Amniotic epithelial cell (primary cell): ENCODE data around the gene MTOR.
A peak's percentile ranks its signal among the peaks of the same experiment; 100 is the strongest.

Experiments
- DNase-seq: peaks from one replicate; pipeline ENCODE4 v3.0.0-alpha.2; 2010; ENCODE audit warnings: low read depth

MTOR gene

DNA sequence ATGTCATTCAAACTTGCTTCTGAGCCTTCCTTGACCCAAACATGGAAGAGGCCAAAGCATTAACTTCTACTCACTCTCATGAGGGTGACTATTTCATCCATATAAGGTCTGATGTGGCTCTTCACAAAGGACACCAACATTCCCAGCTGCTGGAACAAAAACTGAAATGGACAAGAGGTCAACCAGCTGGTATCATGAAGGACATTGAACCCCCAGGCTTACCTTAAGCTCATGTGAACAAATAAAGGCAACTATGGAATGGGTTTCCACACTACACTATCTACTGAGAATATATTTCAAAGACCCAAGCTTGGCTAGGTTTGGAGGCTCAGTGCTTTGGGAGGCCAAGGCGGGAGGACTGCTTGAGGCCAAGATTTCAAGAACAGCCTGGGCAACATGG is 46.3 kb downstream of the MTOR start:
- DNase-seq: no peak

DNA sequence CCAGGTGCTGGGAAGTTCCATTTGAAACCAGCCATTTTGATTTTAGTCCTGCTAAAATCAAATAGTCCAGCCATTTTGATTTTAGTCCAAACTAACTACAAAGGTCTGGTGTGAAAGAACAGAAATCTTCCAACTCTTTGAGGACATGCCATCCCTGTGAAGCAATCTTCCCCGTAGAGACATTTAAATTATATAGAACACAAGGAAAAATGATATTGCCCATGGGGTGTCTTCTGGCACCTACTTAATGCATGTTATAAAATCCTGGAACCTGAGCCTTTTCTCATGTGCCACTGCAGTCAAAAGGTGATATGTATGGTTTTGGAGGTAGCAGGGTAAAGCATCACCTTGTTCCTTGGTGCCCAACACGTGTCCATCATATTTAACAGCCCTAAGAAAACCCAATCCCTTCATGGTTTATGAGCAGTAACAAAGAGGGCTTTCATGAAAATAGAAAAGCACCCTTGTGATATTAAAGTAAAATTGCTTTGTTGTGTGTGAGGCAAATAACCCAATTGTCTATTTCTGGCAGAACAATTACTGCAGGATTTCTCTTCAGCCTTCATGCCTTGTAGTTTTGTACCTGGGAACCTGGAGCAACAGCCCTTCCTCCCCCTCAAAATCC is 46.9 kb downstream of the MTOR start:
- DNase-seq: no peak

DNA sequence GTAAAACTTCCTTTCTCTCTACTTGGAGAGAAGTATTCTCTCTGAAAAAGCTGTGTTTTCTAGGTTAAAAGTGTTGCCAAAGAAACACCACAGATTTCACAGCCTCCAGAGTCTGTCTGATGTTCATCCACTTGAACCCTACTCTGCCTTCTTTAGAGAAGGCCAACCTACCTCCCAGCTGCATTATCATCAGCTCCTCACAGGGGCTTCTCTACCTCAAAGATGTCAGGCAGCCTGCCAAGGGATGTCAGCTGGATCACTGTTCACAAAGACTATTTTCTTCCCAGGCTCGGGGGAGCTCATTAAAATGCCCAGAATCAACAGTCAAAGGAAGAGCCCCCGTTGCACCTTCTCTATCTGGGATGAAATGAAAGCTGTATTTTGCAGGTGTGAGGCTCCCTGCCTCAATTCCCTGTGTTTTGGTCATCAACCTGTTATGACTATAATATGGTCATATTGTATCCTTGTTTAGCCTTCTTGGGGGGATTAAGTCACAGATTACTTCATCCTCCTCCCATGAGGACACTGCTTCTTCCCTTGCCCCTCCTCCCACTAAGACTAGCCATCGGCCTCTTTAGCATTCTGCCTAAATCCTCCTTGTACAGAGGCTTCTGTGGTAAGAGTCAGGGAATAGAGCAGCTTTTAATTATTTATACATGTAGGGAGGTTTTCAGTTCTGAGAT is 47.5 kb downstream of the MTOR start:
- DNase-seq: no peak

DNA sequence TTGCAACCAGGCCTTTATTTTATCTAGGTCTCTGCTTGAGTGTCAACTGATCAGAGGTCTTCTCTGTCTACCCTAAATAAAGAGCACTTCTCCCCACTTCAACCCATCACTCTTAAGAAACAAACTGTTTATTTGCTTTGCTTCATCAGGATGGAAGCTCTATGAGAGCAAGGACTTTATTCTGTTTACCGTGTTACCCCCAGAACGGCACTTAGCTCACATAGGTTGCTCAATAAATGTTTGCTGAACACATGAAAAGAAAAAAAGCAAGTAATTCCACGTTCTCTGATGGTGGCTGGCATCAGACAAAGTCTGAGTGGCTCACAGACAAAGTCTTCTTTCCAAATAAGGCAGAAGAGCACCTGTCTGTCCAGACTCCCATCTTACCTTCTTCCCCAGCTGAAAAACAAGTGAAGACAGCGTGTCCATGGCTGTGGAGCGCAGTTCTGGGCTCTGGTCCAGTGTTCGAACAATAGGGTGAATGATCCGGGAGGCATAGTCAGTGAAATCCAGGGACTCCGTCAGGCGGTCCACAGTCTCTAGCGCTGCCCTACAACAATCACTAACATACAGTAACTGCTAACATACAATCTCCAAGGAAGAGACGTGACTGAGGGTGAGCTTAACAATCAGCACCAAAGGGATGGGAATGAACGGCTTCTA is 50.3 kb downstream of the MTOR start:
- no peak for DNase-seq

DNA sequence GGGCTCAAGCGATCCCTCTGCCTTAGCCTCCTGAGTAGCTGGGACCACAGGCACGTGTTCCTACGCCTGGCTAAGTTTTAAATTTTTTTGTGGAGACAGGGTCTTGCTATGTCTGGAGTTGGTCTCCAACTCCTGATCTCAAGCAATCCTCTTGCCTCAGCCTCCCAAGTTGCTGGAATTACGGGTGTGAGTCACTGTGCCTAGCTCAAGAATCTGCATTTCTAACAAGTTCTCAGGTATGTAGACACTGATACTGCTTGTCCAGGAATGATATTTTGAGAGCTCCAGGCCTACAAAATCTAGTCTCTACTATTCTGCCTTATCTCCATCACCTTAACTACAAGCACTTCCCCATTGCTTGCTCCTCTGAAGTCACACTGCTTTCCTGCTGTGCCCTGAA is 50.9 kb downstream of the MTOR start:
- DNase-seq: no peak

DNA sequence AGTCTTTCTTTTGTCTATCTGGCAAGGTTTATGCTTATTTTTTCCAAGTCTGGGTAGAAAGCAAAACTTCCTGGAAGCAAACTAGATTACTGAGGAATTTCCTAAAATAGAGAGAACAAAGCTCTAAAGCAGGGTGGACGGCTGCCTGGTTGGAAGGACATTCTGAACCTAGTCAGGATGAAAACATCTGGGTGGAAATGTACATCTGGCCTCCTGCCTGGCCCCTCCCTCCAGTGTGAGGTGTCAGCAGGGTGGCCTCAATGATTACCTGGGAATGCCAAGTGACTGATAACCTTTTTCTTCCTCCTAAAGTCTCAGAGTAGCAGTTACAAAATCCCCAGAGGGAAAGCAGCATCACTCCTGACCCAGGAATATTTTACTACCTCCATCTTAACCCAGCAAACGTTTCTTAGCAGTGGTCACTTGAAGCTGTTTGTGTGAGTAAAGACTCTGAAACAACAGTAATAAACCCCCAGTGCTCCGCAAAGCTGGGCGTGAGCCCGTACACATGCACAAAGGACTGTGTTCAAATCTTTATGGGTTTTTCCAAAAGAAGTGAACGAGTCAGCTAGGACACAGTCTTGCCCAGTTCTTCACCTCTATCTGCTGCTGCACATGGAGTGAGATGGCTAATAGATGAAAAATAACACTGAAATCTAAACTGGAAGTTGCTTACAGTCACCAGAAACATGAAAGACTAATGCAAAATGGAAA is 54.3 kb downstream of the MTOR start:
- no peak for DNase-seq

DNA sequence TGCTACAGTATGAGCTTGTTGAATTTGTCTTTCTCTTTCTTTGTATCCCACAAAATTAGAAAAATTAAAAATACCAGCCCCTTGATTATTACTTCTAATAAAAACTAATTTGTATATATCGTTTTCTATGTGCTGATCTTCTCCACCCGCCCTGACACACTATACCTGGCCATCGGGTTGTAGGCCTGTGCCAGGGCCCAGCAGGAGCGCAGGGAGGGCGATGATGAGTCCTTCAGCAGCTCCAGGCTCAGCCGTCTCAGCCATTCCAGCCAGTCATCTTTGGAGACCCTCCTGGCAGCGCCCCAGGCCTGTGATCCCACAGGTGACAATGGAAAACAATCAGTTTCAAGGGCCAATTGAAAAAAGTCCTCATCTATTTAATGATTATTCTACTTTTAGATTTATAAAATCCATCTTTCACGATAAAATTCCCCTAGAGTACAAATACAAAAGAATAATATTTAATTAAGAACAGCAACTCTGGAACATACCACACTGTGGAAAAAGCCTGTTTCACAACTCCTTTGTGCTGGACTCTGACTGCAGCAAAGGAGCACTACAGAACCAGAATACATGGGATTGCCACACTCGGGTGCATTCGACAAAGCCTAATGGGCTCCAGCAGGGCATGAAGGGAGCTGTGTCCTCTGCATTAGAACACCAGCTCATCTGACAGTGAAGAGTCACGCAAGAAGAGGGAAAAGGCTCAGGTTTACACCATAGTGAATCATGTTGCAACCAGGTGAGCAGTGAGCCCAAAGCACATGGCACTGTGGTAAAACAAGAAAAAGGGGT is 57.8 kb downstream of the MTOR start:
- DNase-seq: no peak

DNA sequence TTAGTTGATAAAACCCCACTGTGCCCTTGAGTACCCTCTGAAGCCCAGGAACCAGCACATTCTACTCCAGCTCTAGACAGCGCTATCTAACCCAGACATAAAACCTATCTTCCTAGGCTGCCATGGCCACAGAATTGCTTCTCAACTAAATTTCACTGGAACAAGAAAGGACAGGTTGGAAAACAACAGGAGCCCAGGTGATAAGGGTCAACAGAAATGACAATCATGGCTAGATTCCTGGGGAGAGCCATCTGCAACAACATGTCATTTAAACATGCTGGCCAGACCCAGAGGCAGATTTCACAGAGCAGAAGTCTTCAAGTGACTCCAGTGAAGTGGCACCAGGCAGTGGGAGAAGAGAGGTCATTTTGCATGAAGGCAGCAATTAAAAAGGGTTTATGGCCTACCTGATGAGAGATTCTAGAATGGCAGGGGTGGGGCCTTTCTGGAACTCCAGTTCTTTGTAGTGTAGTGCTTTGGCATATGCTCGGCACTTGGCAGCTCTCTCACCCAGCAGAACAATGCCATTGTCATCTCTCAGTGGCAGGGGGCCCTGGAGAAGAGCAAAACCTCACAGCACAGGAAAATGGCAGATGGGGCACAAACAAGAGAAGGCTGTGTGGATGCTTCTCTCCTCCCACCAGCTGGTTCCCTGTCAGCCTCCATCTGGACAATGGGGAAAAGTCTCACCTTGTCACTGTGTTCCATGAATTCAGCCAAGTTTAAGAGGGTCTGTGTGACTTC is 63.3 kb downstream of the MTOR start:
- DNase-seq: no peak

DNA sequence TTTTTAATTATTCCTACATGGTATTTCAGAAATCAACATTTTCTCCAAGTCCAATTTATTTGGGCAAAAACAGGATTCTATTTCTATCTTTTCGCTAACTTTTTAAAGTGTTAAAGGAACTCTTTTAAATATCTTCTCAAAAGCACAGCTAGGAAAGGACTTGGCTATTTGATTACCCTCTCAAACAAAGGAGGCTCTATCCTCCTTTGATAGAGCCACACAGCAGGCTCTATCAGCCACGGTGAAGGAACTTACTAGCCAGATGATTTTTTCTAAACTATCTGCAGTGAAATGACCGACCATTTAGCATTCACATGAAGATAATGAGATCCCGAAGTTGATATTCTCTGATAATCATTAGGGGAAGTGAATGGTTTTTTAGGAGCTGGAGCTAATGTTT is 64.1 kb downstream of the MTOR start:
- no peak for DNase-seq

DNA sequence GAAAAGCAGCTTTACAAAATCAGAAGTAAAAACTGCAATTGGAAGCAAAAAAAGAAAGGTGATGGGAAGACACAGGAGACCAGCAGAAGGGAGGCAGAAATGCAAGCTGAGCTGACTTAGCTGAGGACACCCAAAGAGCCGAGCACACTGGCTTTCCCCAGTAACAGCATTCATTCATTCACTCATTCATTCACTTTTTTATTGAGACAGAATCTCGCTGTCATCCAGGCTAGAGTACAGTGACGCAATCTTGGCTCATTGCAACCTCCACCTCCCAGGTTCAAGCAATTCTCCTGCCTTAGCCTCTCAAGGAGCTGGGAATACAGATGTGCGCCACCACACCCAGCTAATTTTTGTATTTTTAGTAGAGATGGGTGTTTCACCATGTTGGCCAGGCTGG is 65.0 kb downstream of the MTOR start:
- DNase-seq: no peak

DNA sequence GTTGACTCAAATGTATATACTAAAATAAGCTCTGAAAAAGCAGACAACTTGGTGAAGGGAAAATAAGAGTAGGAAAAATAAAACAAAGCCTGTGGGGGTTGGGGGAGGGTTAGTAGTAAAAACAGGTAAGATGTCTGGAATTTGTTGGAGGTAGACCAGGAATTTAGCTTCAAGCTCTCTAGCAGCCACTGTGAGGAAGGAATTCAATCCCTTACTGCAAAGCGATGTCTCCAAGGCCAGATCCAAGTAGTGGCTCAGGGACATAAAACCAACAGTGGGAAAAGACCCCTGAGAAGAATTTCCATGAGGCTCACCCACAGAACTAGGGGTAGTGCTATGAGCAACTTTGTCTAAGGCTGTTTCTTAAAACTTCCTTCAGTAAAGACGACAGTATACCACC is 65.4 kb downstream of the MTOR start:
- DNase-seq: no peak

DNA sequence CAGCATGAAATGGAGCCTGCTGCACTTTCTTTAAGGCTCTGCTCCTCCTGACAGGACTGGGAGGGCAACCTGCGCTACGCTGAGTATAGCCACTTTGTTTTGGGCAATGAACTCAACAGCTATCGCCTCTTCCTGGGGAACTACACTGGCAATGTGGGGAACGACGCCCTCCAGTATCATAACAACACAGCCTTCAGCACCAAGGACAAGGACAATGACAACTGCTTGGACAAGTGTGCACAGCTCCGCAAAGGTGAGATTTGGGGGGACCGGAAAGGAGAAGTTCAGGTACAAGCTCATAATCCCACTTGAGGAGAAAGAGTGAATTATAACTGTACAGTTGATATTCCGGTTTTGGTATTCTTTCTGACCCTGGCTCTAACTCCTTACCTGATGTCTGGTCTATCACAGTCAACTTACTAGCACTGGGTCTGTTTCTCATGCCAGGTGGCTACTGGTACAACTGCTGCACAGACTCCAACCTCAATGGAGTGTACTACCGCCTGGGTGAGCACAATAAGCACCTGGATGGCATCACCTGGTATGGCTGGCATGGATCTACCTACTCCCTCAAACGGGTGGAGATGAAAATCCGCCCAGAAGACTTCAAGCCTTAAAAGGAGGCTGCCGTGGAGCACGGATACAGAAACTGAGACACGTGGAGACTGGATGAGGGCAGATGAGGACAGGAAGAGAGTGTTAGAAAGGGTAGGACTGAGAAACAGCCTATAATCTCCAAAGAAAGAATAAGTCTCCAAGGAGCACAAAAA is 67.8 kb downstream of the MTOR start:
- DNase-seq: no peak

DNA sequence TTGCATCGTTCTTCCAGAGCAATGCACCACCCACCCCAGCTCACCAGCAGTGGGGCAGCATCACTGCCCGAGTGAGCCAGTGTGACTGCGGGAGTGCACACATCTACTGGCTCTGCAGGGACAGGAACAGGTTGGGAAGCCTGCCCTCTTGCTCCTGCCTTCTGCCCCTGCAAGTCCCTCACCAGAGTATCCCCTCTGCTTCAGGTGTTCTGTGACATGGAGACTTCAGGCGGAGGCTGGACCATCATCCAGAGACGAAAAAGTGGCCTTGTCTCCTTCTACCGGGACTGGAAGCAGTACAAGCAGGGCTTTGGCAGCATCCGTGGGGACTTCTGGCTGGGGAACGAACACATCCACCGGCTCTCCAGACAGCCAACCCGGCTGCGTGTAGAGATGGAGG is 69.0 kb downstream of the MTOR start:
- no peak for DNase-seq

DNA sequence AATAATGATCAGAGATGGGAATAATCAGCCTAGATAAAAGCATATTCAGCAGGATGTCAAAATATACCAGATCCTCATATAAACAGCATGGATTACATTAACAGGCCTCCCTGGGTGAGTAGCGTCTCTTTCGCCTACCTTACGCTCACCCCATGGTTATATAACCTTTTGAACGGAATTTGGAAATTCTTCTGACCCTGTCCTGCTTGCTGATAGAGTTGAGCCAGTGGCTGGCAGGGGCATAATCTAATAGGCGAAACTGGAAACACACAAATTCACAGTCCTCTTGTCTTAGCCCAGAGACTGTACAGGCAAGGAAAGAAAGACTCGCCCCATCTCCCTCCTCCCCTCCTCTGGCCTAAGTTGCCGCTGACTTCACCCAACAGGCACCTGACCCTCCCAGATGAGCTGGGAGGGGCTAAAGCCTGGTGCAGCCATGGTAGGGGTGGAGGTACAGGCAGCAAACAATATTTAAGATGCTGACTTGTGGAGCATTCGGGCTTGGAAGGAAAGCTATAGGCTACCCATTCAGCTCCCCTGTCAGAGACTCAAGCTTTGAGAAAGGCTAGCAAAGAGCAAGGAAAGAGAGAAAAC is 73.4 kb downstream of the MTOR start, which contains the start of gene ANGPTL7:
ANGPTL7 (plus strand) TSS at position 498 of the 594 bp plus-strand sequence. CDS start 225 bp downstream, outside the sequence.
- no peak for DNase-seq

DNA sequence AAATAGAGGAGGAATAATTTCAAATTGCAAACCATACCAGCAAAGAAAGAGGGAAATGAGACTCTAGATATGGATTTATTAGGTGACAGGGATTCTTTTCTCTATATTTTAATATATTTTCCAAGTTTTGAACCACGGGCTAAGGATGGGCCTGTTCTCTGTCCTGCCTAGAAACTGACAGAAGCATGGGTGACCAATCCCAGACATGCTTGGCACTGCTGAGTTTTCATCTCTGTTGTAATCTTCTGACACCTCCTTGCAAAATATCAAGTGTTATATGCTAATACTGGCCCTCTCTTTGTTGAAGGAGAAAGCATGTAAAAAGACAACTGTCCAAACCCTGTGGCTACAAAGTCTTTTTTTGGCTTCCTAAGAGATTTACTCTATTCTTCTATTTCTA is 74.0 kb downstream of the MTOR start:
- peak; percentile 71 for DNase-seq

DNA sequence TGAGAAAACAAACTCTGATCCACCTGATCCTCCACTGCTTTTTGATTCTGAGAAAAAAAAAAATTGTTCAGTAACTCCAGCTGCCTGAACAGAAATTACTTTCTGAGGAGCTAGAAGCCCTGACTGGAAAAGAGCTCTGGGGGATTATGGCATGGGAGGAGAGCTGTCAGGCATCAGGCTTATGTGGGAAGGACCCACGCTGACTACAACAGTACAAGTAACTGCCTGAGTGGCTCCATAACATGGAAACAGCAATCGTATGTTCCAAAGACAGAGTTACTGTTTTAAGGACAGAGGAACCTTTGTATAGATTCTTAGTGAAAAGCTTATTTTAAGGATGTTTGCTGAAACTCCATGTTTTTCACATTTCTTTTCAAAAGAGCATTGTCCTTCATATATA is 74.4 kb downstream of the MTOR start:
- DNase-seq: no peak

DNA sequence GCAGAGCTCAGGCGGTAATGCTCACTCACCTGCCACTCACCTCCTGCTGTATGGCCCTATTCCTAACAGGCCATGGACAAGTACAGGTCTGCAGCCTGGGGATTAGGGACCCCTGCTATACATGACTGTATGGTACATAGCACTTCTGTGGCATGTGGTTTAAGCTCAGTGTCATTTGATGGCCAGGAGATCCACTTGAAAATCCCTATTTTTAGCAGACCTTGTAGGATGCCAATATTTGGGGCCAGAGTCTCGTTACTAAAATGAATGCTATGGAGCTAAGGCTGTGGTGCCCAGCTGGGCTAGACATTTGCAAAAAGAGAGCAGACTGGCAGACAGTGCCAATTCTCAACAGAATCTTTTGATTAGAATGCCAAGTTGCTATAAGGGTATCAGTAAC is 74.9 kb downstream of the MTOR start:
- DNase-seq: no peak

DNA sequence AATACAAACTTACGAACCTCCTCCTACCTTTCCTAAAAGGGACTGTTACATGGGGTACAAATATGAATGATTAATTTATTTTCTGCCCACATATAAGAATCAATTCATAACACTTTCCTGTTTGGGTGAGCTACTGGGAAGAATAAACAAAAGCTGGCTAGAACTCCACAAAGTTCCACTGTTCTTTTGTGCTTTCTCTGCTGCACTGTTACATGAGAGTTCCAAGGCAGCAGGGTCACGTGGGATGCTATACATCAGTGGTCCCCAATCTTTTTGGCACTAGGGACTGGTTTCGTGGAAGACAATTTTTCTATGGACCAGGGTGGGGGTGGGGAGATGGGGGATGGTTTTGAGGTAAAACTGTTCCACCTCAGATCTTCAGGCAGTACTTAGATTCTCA is 75.4 kb downstream of the MTOR start:
- DNase-seq: no peak

DNA sequence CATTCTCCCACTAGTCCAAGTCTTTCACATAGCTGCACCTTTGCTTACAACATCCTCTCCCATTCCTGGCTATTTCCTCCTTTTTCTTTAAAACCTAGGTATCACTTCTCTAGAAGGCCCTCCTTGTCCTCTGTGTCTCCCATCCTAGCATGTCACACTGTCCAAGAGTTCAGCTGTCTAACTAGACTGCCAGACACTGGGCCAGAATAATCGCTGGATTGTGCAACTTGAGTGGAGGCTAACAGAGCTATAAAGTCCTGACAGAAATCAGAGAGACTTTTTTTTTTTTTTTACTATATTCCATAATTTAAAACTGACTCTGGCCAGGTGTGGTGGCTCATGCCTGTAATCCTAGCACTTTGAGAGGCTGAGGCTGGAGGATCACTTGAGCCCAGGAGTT is 77.4 kb downstream of the MTOR start:
- DNase-seq: no peak

DNA sequence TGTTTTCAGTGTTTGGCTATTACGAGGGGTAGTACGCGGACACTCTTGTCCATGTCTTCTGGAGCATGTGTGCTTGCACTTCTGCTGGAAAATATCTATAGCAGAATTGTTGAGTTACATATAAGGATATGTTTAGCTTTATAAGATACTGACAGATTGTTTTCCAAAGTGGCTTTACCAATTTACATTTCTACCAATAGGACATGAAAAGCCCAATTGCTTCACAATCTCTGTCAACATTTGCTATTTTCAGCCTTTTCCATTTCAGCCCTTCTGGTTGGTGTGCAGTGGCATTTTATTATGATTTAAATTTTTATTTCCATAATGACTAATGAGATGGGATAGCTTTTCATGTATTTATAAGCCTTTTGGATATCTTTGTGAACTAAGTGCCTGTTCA is 79.5 kb downstream of the MTOR start:
- no peak for DNase-seq
